GM15510 (cell line): ENCODE data around the gene EMB.

ENCODE experiments used
- POLR2A ChIP-seq: IDR thresholded peaks from 3 replicates; pipeline ENCODE4 v1.6.1; 2011; ENCODE audit warnings: borderline replicate concordance; ENCODE audit not compliant: insufficient read length; ENCODE audit errors: extremely low read depth

The EMB gene

DNA sequence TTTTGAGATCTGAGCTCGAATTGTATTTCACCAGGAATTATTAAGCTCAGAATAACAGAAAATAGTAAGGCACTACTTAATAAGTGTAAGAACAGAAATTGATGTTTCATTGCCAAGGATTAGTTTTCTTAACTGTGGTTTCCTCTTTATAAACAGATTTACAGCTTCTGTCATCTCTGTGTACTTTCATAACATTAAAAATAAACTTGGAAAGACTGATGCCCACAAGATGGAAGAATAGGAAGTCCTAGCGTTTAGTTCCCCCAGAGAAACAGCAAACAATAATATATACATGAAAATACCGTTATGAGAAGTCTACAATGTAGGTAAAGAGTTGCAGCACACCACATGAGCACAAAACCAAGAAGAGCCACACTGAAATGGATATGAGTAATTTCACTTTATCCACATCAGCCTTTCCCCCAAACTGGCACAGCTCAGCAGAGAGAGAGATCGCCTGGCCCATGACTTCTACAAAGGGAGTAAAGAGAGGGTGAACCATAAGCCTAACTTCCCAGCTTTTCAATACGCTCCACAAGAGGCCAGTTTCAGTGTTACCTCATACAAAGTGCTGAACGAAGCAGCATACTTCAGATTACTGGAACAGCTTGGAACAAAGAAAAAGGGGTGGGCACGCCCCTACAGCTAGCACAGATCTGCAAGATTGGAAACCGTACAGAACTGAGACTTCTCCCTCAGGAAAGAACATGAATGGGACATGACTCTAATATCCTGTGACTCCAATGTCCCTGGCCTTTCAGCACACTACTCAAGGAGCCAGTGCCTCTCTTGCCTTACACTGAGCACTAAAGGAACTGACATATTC lies 75.4 kb downstream of the EMB start:
- no peak for TF ChIP-seq POLR2A

DNA sequence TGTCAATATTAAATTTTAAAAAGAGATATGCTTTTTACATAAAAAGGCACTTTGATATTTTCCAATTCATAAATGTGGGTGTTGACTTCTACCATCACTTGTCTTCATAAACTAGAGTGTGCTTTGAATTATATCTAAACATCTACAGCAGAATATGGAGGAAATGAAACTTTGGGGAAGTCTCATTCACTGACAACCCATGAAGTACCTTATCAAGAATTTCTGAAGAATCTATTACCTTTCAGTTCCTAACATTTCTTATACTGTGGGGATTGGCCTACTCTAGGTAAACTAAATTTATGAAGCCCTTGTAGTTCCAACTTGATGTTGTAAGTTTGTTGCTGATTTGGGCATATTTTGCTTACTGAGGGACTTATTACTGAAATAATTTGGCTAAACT lies 81.9 kb downstream of the EMB start:
- TF ChIP-seq POLR2A = no peak

DNA sequence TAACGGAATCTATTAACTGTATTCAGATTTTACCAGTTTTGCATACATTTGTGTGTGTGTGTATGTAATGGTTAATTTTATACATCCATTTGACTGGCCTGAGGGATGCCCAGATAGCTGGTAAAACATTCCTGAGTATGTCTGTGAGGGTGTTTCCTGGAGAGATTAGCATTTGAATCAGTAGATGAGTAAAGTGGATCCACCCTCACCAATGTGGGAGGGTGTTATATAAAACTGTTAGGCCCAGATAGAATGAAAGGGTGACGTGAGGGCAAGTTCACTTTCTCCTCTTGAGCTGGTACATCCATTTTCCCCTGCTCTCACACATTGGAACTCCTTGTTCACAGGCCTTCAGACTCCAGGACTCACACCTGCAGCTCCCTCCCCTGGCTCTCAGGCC lies 88.7 kb downstream of the EMB start:
- no peak for TF ChIP-seq POLR2A
